B cell (primary cell): ENCODE measurements around the gene EML6. TPM values are rescaled to one million over a fixed set of nuclear protein-coding genes. Genes with fewer than 3 reads are reported as not detected.

Experiments used
- ATAC-seq: fragments of 200-7000 bp; cut with Tn5 transposase; one replicate; pipeline ENCODE4 v1.10.0; 2021; ENCODE audit warnings: low read depth, mild to moderate bottlenecking, moderate number of reproducible peaks, moderate library complexity
- CTCF ChIA-PET: fragments of 350-600 bp; sonication (Branson Sonifier 250); formaldehyde crosslinking; loops from one replicate; lab custom pipeline; 2021; ENCODE audit warnings: antibody characterized with exemption, inconsistent platforms; lab: Charles Lee
- POLR2A ChIA-PET: fragments of 350-600 bp; sonication (Branson Sonifier 250); formaldehyde crosslinking; loops from one replicate; lab custom pipeline; 2021; ENCODE audit warnings: antibody characterized with exemption; lab: Charles Lee
- DNase-seq: peaks from one replicate; pipeline ENCODE4 v3.0.0; 2013
- H2AFZ ChIP-seq: 2 replicates; pipeline ENCODE4 v1.6.1; 2012; ENCODE audit warnings: mild to moderate bottlenecking, low read depth, low read length; ENCODE audit not compliant: insufficient read depth, poor library complexity, severe bottlenecking
- H3K27ac ChIP-seq, 2 donors: 1 replicate in 1 of 2; 2 replicates in 1 of 2; pipeline ENCODE4 v1.5.1; 2012 to 2013; ENCODE audit warnings: low read length in 2 of 2, mild to moderate bottlenecking in 2 of 2, moderate library complexity in 1 of 2
- H3K27me3 ChIP-seq, 4 experiments: fragments of 200-600 bp in 1 of 4; sonication (generic) in 1 of 4; replicated peaks in 1 of 4; 1 replicate in 2 of 4; 2 replicates in 2 of 4; pipeline versions ENCODE4 v1.6.1 to v1.7.0; 2013 to 2016; ENCODE audit warnings: low read length in 3 of 4, mild to moderate bottlenecking in 2 of 4, mixed read lengths in 1 of 4, moderate library complexity in 1 of 4; ENCODE audit not compliant: insufficient read depth in 4 of 4, control insufficient read depth in 3 of 4; ENCODE audit errors: control extremely low read depth in 1 of 4
- H3K36me3 ChIP-seq, 2 experiments: replicated peaks in 1 of 2; 1 replicate in 1 of 2; 2 replicates in 1 of 2; pipeline versions ENCODE4 v1.6.1 to v1.7.1; 2013; ENCODE audit warnings: low read length in 1 of 2; ENCODE audit not compliant: insufficient read depth in 2 of 2, control insufficient read depth in 1 of 2; ENCODE audit errors: control extremely low read depth in 1 of 2, extremely low read depth in 1 of 2
- H3K4me1 ChIP-seq, 2 donors: fragments of 200-600 bp in 1 of 2; sonication (generic) in 1 of 2; 1 replicate in 1 of 2; 2 replicates in 1 of 2; pipeline versions ENCODE4 v1.5.1 to v1.6.1; 2013 to 2017; ENCODE audit warnings: low read length in 2 of 2; ENCODE audit not compliant: control insufficient read depth in 2 of 2, insufficient read depth in 2 of 2
- H3K4me2 ChIP-seq: replicated peaks from 2 replicates; pipeline ENCODE3; 2012; ENCODE audit warnings: mild to moderate bottlenecking, low read depth, low read length; ENCODE audit not compliant: poor library complexity, severe bottlenecking
- H3K4me3 ChIP-seq, 5 experiments: fragments of 200-600 bp in 1 of 5; sonication (generic) in 1 of 5; 1 replicate in 3 of 5; 2 replicates in 2 of 5; pipeline versions ENCODE4 v1.5.1 to v1.7.0; 2011 to 2016; ENCODE audit warnings: low read length in 4 of 5, mild to moderate bottlenecking in 4 of 5, low read depth in 2 of 5, control low read depth in 1 of 5, moderate library complexity in 1 of 5; ENCODE audit not compliant: insufficient read depth in 1 of 5; ENCODE audit errors: control extremely low read depth in 1 of 5, extremely low read depth in 1 of 5
- H3K79me2 ChIP-seq: fragments of 200-600 bp; sonication (generic); one replicate; pipeline ENCODE4 v1.6.0; 2016; ENCODE audit warnings: low read length; ENCODE audit not compliant: control insufficient read depth, insufficient read depth
- H3K9ac ChIP-seq: fragments of 200-600 bp; sonication (generic); 2 replicates; pipeline ENCODE4 v1.6.1; 2017; ENCODE audit warnings: mild to moderate bottlenecking, low read length, moderate library complexity
- H3K9me3 ChIP-seq, 3 donors: one replicate each; pipeline versions ENCODE4 v1.6.1 to v1.7.1; 2013; ENCODE audit warnings: low read length in 2 of 3; ENCODE audit not compliant: control insufficient read depth in 2 of 3, insufficient read depth in 1 of 3; ENCODE audit errors: control extremely low read depth in 1 of 3
- H4K20me1 ChIP-seq: 2 replicates; pipeline ENCODE4 v1.6.0; 2012; ENCODE audit warnings: mild to moderate bottlenecking, low read length; ENCODE audit not compliant: insufficient read depth, control insufficient read depth, poor library complexity, severe bottlenecking
- H3K27ac Mint-ChIP-seq: one replicate; pipeline ENCODE4 v1.8.0; 2021; ENCODE audit warnings: mixed read lengths
- H3K27me3 Mint-ChIP-seq: one replicate; pipeline ENCODE4 v1.8.0; 2021; ENCODE audit warnings: mixed read lengths
- H3K4me1 Mint-ChIP-seq: one replicate; pipeline ENCODE4 v1.8.0; 2021; ENCODE audit warnings: mixed read lengths
- H3K4me3 Mint-ChIP-seq: one replicate; pipeline ENCODE4 v1.8.0; 2021; ENCODE audit warnings: mixed read lengths
- H3K9me3 Mint-ChIP-seq: one replicate; pipeline ENCODE4 v1.8.0; 2022; ENCODE audit warnings: mixed read lengths; ENCODE audit not compliant: insufficient read depth
- EZH2 ChIP-seq: IDR thresholded peaks from 2 replicates; pipeline ENCODE4 v1.6.1; 2012; ENCODE audit warnings: borderline replicate concordance, low read depth, mild to moderate bottlenecking, moderate library complexity, low read length; ENCODE audit not compliant: insufficient read depth, poor library complexity, severe bottlenecking
- WGBS: methylation state at CpG from one replicate; pipeline ENCODE4 v1.1.5; 2013; ENCODE audit warnings: missing lambda C conversion rate; ENCODE audit not compliant: insufficient coverage; 5-methylcytosine and 5-hydroxymethylcytosine counted together
- intact Hi-C: fragments of 100-400 bp; cut with micrococcal nuclease; formaldehyde crosslinking; loops from one replicate; pipeline ENCODE4 v1.10.0; 2022
- polyA plus RNA-seq: library from polyadenylated mRNA; depleted of rRNA; stranded (reverse); fragments of >200 nt; gene quantifications from 2 replicates; pipeline ENCODE4 v1.2.3, GENCODE V29; 2012
- total RNA-seq, 2 donors: library from RNA; stranded (reverse); fragments of 120-200 nt in 1 of 2; gene quantifications; 1 replicate in 1 of 2; 2 replicates in 1 of 2; pipeline versions ENCODE4 v1.2.3 to v1.2.4, GENCODE V29; 2013 to 2022
- TF ChIP-seq, protein P1 (sequence below): fragments of 200-600 bp; IDR thresholded peaks from one replicate; pipeline ENCODE4 v1.8.0; 2022; ENCODE audit warnings: antibody characterized with exemption, mild to moderate bottlenecking

The EML6 gene
- total and polyA plus RNA-seq, 2 donors (not counting 1 experiment from before 2014, with no cell fraction given) = 42.5 to 53.7 TPM

DNA sequence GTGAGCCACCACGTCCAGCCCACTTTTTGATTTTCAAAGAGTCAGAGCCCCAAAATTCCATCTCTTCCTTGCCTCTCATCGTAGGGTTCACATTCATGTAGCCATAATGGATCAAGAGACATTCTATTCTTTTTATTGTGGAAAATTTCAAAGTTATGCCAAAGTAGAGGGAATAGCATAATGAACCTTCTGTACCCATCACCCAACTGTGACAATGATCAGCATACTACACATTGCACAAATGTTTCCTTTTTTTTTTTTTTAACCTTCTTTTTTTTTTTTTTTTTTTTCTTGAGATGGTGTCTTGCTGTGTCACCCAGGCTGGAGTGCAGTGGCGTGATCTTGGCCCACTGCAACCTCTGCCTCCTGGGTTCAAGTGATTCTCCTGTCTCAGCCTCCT, 162.4 kb downstream of the EML6 start:
- POLR2A ChIA-PET = no interaction called here

GRCh38 chr2:54887850-54888545, 164.5 kb downstream of the EML6 start:
- H3K4me1 ChIP-seq = no peaks in the 10 kb centered on the region
- H3K27me3 ChIP-seq = no peaks in the 10 kb centered on the region
- no peaks in the 10 kb centered on the region for H3K79me2 ChIP-seq
- Mint-ChIP-seq H3K27ac (no peak overlapping the region), H3K27me3 (no peaks in the 10 kb centered on the region), H3K4me3 (no peak overlapping the region), H3K4me1 (no peaks in the 10 kb centered on the region), H3K9me3 (no peaks in the 10 kb centered on the region)
- no peak overlapping the region for H2AFZ ChIP-seq
- H3K27ac ChIP-seq = no peak overlapping the region
- ATAC-seq = no peak
- POLR2A ChIA-PET = no interaction called here
- no peak for TF ChIP-seq EZH2
- TF ChIP-seq, protein P1, sequence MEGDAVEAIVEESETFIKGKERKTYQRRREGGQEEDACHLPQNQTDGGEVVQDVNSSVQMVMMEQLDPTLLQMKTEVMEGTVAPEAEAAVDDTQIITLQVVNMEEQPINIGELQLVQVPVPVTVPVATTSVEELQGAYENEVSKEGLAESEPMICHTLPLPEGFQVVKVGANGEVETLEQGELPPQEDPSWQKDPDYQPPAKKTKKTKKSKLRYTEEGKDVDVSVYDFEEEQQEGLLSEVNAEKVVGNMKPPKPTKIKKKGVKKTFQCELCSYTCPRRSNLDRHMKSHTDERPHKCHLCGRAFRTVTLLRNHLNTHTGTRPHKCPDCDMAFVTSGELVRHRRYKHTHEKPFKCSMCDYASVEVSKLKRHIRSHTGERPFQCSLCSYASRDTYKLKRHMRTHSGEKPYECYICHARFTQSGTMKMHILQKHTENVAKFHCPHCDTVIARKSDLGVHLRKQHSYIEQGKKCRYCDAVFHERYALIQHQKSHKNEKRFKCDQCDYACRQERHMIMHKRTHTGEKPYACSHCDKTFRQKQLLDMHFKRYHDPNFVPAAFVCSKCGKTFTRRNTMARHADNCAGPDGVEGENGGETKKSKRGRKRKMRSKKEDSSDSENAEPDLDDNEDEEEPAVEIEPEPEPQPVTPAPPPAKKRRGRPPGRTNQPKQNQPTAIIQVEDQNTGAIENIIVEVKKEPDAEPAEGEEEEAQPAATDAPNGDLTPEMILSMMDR = no peak
- H4K20me1 ChIP-seq = no peaks in the 10 kb centered on the region
- no peak overlapping the region for H3K4me3 ChIP-seq
- no peak for DNase-seq
- CTCF ChIA-PET = no interaction called here
- H3K9me3 ChIP-seq = no peaks in the 10 kb centered on the region
- WGBS = 93% methylated on average over 4 of the region's 9 CpGs
- intact Hi-C loops = no loop called here
- peaks cover 0 to 6% of the 10 kb centered on the region in 2 experiments for H3K36me3 ChIP-seq
- no peak overlapping the region for H3K4me2 ChIP-seq
- no peak overlapping the region for H3K9ac ChIP-seq

More for the DNA sequence above, 162.4 kb downstream of the EML6 start:
- H3K36me3 ChIP-seq = no peaks in the 10 kb centered on the region
- Mint-ChIP-seq H3K27me3 (no peaks in the 10 kb centered on the region), H3K9me3 (no peaks in the 10 kb centered on the region), H3K4me1 (no peaks in the 10 kb centered on the region), H3K4me3 (no peak overlapping the region), H3K27ac (no peak overlapping the region)
- CTCF ChIA-PET = no interaction called here
- no peaks in the 10 kb centered on the region for H3K79me2 ChIP-seq
- H3K27me3 ChIP-seq = no peaks in the 10 kb centered on the region
- DNase-seq (no peak), ATAC-seq (no peak)
- H3K9me3 ChIP-seq = no peaks in the 10 kb centered on the region
- no peak overlapping the region for H3K9ac ChIP-seq
- H4K20me1 ChIP-seq = no peaks in the 10 kb centered on the region
- no peak overlapping the region for H3K4me2 ChIP-seq
- TF ChIP-seq, protein P1 = no peak
- no peak for TF ChIP-seq EZH2
- H3K4me3 ChIP-seq = no peak overlapping the region
- intact Hi-C loops = no loop called here
- no peaks in the 10 kb centered on the region for H3K4me1 ChIP-seq
- no CpG with 5 or more reads among the region's 3 CpGs for WGBS
- no peak overlapping the region for H3K27ac ChIP-seq
- H2AFZ ChIP-seq = no peak overlapping the region
